CD8-positive, alpha-beta memory T cell (primary cell): ENCODE measurements around the gene CMPK1. TPM values are rescaled to one million over a fixed set of nuclear protein-coding genes. Genes with fewer than 3 reads are reported as not detected.

Experiments
- CTCF ChIA-PET: fragments of 350-600 bp; sonication (Branson Sonifier 250); formaldehyde crosslinking; loops from one replicate; lab custom pipeline; 2021; ENCODE audit warnings: antibody characterized with exemption; lab: Charles Lee
- POLR2A ChIA-PET: fragments of 350-600 bp; sonication (Branson Sonifier 250); formaldehyde crosslinking; loops from one replicate; lab custom pipeline; 2021; ENCODE audit warnings: antibody characterized with exemption; lab: Charles Lee
- DNase-seq, 5 donors: peaks; one replicate each; pipeline versions ENCODE4 v3.0.0 to v3.0.0-alpha.2; 2020 to 2022; ENCODE audit warnings: mixed read lengths in 1 of 5
- H3K27ac ChIP-seq: one replicate; pipeline ENCODE4 v1.7.0; 2013; ENCODE audit warnings: low read depth, mild to moderate bottlenecking, low read length, moderate library complexity
- H3K27me3 ChIP-seq: 2 replicates; pipeline ENCODE4 v1.7.0; 2013; ENCODE audit warnings: low read length, mild to moderate bottlenecking; ENCODE audit not compliant: insufficient read depth, poor library complexity, severe bottlenecking
- H3K36me3 ChIP-seq: 2 replicates; pipeline ENCODE4 v1.7.0; 2013; ENCODE audit warnings: mild to moderate bottlenecking, low read length, moderate library complexity; ENCODE audit not compliant: insufficient read depth
- H3K4me1 ChIP-seq: 2 replicates; pipeline ENCODE4 v1.7.0; 2013; ENCODE audit warnings: mild to moderate bottlenecking, low read length, moderate library complexity; ENCODE audit not compliant: insufficient read depth
- H3K4me3 ChIP-seq: 2 replicates; pipeline ENCODE4 v1.7.0; 2013; ENCODE audit warnings: mild to moderate bottlenecking, low read length
- H3K9me3 ChIP-seq: 2 replicates; pipeline ENCODE4 v1.7.0; 2013; ENCODE audit warnings: mild to moderate bottlenecking, low read length
- H3K27ac Mint-ChIP-seq, 8 donors: one replicate each; pipeline ENCODE4 v1.8.0; 2020 to 2021; ENCODE audit warnings: mixed read lengths in 8 of 8, mild to moderate bottlenecking in 6 of 8, inconsistent platforms in 3 of 8, moderate library complexity in 3 of 8
- H3K27me3 Mint-ChIP-seq, 2 donors: one replicate each; pipeline ENCODE4 v1.8.0; 2020 to 2021; ENCODE audit warnings: mixed read lengths in 2 of 2, mild to moderate bottlenecking in 1 of 2, moderate library complexity in 1 of 2
- H3K36me3 Mint-ChIP-seq, 3 donors: one replicate each; pipeline ENCODE4 v1.8.0; 2020 to 2021; ENCODE audit warnings: mixed read lengths in 3 of 3, inconsistent platforms in 1 of 3, mild to moderate bottlenecking in 1 of 3
- H3K4me1 Mint-ChIP-seq, 3 donors: one replicate each; pipeline ENCODE4 v1.8.0; 2020 to 2021; ENCODE audit warnings: mixed read lengths in 3 of 3, inconsistent platforms in 1 of 3, mild to moderate bottlenecking in 1 of 3
- H3K4me3 Mint-ChIP-seq, 7 donors: one replicate each; pipeline ENCODE4 v1.8.0; 2020 to 2021; ENCODE audit warnings: mixed read lengths in 7 of 7, mild to moderate bottlenecking in 6 of 7, moderate library complexity in 4 of 7, inconsistent platforms in 2 of 7
- H3K9me3 Mint-ChIP-seq, 5 donors: one replicate each; pipeline ENCODE4 v1.8.0; 2020 to 2022; ENCODE audit warnings: mixed read lengths in 5 of 5, mild to moderate bottlenecking in 3 of 5, moderate library complexity in 2 of 5, inconsistent platforms in 1 of 5
- polyA plus RNA-seq: library from polyadenylated mRNA; unstranded; fragments of 300-500 nt; fragmentation: Illumina TruSeq; gene quantifications from one replicate; pipeline ENCODE4 v1.2.3, GENCODE V29; 2021
- total RNA-seq, 2 experiments: library from RNA; stranded (reverse); gene quantifications; one replicate each; pipeline ENCODE4 v1.2.3, GENCODE V29; 2021

CMPK1 gene
- total and polyA plus RNA-seq, 3 experiments from 2014 or later: 128 to 187 (median 131) TPM

GRCh38 chr1:47399138-47399845 is 65.7 kb downstream of the CMPK1 start:
- H3K36me3 ChIP-seq: no peaks in the 10 kb centered on the region
- DNase-seq: no peak

GRCh38 chr1:47399846-47400155 is 66.2 kb downstream of the CMPK1 start:
- ChIA-PET POLR2A (no interaction called here), CTCF (no interaction called here)
- Mint-ChIP-seq H3K27me3 (peaks cover 14 to 50% of the 10 kb centered on the region in 2 donors), H3K4me3 (no peak overlapping the region), H3K9me3 (no peaks in the 10 kb centered on the region), H3K4me1 (no peaks in the 10 kb centered on the region), H3K27ac (no peak overlapping the region), H3K36me3 (no peaks in the 10 kb centered on the region)
- no peak overlapping the region for H3K4me3 ChIP-seq
- no peaks in the 10 kb centered on the region for H3K36me3 ChIP-seq
- H3K4me1 ChIP-seq: no peaks in the 10 kb centered on the region
- peaks cover 10% of the 10 kb centered on the region for H3K27me3 ChIP-seq
- no peaks in the 10 kb centered on the region for H3K9me3 ChIP-seq
- H3K27ac ChIP-seq: no peak overlapping the region
- no peak for DNase-seq

More at GRCh38 chr1:47399138-47399845, 65.7 kb downstream of the CMPK1 start:
- Histone ChIP-seq H3K4me3 (no peak overlapping the region), H3K27me3 (peaks cover 10% of the 10 kb centered on the region), H3K4me1 (no peaks in the 10 kb centered on the region), H3K9me3 (no peaks in the 10 kb centered on the region), H3K27ac (no peak overlapping the region)
- Mint-ChIP-seq H3K4me3 (no peak overlapping the region), H3K27me3 (peaks cover 14 to 49% of the 10 kb centered on the region in 2 donors), H3K9me3 (no peaks in the 10 kb centered on the region), H3K4me1 (no peaks in the 10 kb centered on the region), H3K36me3 (no peaks in the 10 kb centered on the region), H3K27ac (no peak overlapping the region)
- ChIA-PET CTCF (no interaction called here), POLR2A (no interaction called here)

DNA sequence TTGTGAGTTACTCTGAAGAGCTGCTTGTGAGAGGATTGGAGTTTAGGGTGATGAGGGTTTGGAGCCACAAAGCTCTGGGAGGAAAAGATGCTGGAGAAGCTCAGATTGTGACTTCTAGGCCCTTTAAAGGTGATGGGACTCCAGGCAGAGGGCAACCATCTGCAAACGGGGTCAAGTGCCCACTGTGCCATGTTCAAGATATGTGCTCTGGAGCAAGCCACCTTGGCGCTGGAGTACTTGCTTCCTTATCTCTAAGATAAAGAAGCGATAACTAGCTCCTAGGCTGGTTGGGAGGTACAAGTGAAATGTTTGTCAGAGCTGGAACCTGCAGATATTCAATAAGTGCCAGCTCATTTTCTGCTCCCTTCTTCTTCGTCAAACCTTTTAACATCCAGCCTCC is 68.2 kb downstream of the CMPK1 start:
- no peak for DNase-seq
- no peaks in the 10 kb centered on the region for H3K9me3 Mint-ChIP-seq
- H3K9me3 ChIP-seq: no peaks in the 10 kb centered on the region
- ChIA-PET POLR2A (no interaction called here), CTCF (interaction anchor here (0.9 kb wide), 1 partner anchor 13 kb away, joined by 3 read pairs; no protein-coding TSS in a partner anchor)
- H3K4me1 Mint-ChIP-seq: no peaks in the 10 kb centered on the region
- no peak overlapping the region for H3K27ac ChIP-seq
- no peak overlapping the region for H3K27ac Mint-ChIP-seq
- H3K27me3 ChIP-seq: peaks cover 10% of the 10 kb centered on the region
- no peaks in the 10 kb centered on the region for H3K36me3 Mint-ChIP-seq
- no peaks in the 10 kb centered on the region for H3K4me1 ChIP-seq
- no peak overlapping the region for H3K4me3 ChIP-seq
- H3K4me3 Mint-ChIP-seq: no peak overlapping the region
- H3K27me3 Mint-ChIP-seq: peaks cover 7 to 60% of the 10 kb centered on the region in 2 donors
- H3K36me3 ChIP-seq: no peaks in the 10 kb centered on the region

GRCh38 chr1:47402591-47402990 is 69.0 kb downstream of the CMPK1 start:
- POLR2A ChIA-PET: no interaction called here
- H3K27me3 Mint-ChIP-seq: peaks cover 5 to 55% of the 10 kb centered on the region in 2 donors
- CTCF ChIA-PET: no interaction called here

DNA sequence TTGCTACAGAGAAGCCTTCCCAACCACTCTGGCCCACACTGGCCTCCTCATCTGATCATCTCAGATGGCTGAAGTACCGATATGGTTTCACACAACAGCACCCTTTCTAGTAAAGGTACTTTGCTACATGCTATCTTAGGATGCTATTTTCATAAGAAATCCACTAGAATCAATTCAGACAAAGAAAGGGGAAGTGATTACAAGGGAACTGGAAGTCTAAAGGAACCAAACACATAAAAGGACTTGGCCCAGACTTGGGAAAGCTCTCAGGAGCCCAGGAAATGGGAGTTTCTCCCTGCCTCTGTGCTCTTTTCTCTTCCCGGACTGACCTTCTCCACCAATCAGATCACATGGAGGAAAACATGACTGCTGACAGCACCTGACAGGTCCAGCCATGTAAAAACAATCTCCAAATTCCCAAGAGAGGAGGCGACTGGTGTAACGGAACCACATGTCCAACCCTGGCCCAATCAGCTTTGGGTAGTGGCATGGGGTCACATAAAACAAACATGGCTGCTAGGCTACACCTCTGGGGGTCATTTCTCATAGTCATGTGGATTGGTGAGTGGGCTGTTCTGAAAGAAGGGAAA is 69.8 kb downstream of the CMPK1 start:
- Mint-ChIP-seq H3K27me3 (peaks cover 11 to 52% of the 10 kb centered on the region in 2 donors), H3K9me3 (no peaks in the 10 kb centered on the region), H3K4me1 (no peaks in the 10 kb centered on the region), H3K4me3 (no peak overlapping the region), H3K36me3 (no peaks in the 10 kb centered on the region), H3K27ac (no peak overlapping the region)
- no peak for DNase-seq
- Histone ChIP-seq H3K27me3 (peaks cover 10% of the 10 kb centered on the region), H3K4me1 (no peaks in the 10 kb centered on the region), H3K27ac (no peak overlapping the region), H3K4me3 (no peak overlapping the region), H3K36me3 (no peaks in the 10 kb centered on the region), H3K9me3 (no peaks in the 10 kb centered on the region)
- ChIA-PET POLR2A (no interaction called here), CTCF (no interaction called here)

More at GRCh38 chr1:47402591-47402990, 69.0 kb downstream of the CMPK1 start:
- H3K4me3 ChIP-seq: no peak overlapping the region
- H3K27ac ChIP-seq: no peak overlapping the region
- no peaks in the 10 kb centered on the region for H3K4me1 ChIP-seq
- no peak overlapping the region for H3K4me3 Mint-ChIP-seq
- no peaks in the 10 kb centered on the region for H3K36me3 ChIP-seq
- no peak overlapping the region for H3K27ac Mint-ChIP-seq
- H3K9me3 ChIP-seq: no peaks in the 10 kb centered on the region
- H3K36me3 Mint-ChIP-seq: no peaks in the 10 kb centered on the region
- H3K9me3 Mint-ChIP-seq: no peaks in the 10 kb centered on the region
- no peak for DNase-seq
- peaks cover 10% of the 10 kb centered on the region for H3K27me3 ChIP-seq
- H3K4me1 Mint-ChIP-seq: no peaks in the 10 kb centered on the region

- Histone ChIP-seq H3K9me3 (no peaks in the 10 kb centered on the region), H3K4me3 (no peak overlapping the region), H3K27ac (no peak overlapping the region), H3K4me1 (no peaks in the 10 kb centered on the region), H3K27me3 (peaks cover 10% of the 10 kb centered on the region), H3K36me3 (no peaks in the 10 kb centered on the region)
- H3K36me3 Mint-ChIP-seq: peaks cover 0 to 2% (median 0%) of the 10 kb centered on the region in 3 donors
- no peak for DNase-seq
- ChIA-PET CTCF (no interaction called here), POLR2A (no interaction called here)
- H3K4me1 Mint-ChIP-seq: no peaks in the 10 kb centered on the region
- peaks cover 12 to 40% of the 10 kb centered on the region in 2 donors for H3K27me3 Mint-ChIP-seq
- no peak overlapping the region for H3K27ac Mint-ChIP-seq
- H3K4me3 Mint-ChIP-seq: no peak overlapping the region
- H3K9me3 Mint-ChIP-seq: no peaks in the 10 kb centered on the region
These were observed 72.1 kb downstream of the CMPK1 start for GRCh38 chr1:47405697-47406096.

GRCh38 chr1:47406966-47407365 is 73.4 kb downstream of the CMPK1 start:
- Mint-ChIP-seq H3K27me3 (peaks cover 10 to 30% of the 10 kb centered on the region in 2 donors), H3K4me1 (no peaks in the 10 kb centered on the region), H3K36me3 (peaks cover 0 to 2% (median 0%) of the 10 kb centered on the region in 3 donors), H3K4me3 (no peak overlapping the region), H3K27ac (no peak overlapping the region), H3K9me3 (no peaks in the 10 kb centered on the region)
- no peak for DNase-seq
- H3K36me3 ChIP-seq: no peaks in the 10 kb centered on the region
- CTCF ChIA-PET: no interaction called here
- POLR2A ChIA-PET: no interaction called here
- peaks cover 10% of the 10 kb centered on the region for H3K27me3 ChIP-seq
- H3K9me3 ChIP-seq: no peaks in the 10 kb centered on the region
- no peaks in the 10 kb centered on the region for H3K4me1 ChIP-seq
- H3K27ac ChIP-seq: no peak overlapping the region
- H3K4me3 ChIP-seq: no peak overlapping the region

- Mint-ChIP-seq H3K27ac (no peak overlapping the region), H3K27me3 (peaks cover 10 to 24% of the 10 kb centered on the region in 2 donors), H3K4me3 (no peak overlapping the region), H3K9me3 (no peaks in the 10 kb centered on the region), H3K4me1 (no peaks in the 10 kb centered on the region), H3K36me3 (peaks cover 0 to 2% (median 0%) of the 10 kb centered on the region in 3 donors)
- ChIA-PET CTCF (no interaction called here), POLR2A (no interaction called here)
- Histone ChIP-seq H3K27ac (no peak overlapping the region), H3K27me3 (peaks cover 6% of the 10 kb centered on the region), H3K9me3 (no peaks in the 10 kb centered on the region), H3K4me1 (no peaks in the 10 kb centered on the region), H3K4me3 (no peak overlapping the region), H3K36me3 (no peaks in the 10 kb centered on the region)
- no peak for DNase-seq
These were observed 73.9 kb downstream of the CMPK1 start for GRCh38 chr1:47407481-47407880.
